Measurements from ENCODE around the gene CSF2RB. TPM values are rescaled to one million over a fixed set of nuclear protein-coding genes. Genes with fewer than 3 reads are reported as not detected.

The CSF2RB gene
- total RNA-seq, 1 experiment from 2014 or later: not detected

DNA sequence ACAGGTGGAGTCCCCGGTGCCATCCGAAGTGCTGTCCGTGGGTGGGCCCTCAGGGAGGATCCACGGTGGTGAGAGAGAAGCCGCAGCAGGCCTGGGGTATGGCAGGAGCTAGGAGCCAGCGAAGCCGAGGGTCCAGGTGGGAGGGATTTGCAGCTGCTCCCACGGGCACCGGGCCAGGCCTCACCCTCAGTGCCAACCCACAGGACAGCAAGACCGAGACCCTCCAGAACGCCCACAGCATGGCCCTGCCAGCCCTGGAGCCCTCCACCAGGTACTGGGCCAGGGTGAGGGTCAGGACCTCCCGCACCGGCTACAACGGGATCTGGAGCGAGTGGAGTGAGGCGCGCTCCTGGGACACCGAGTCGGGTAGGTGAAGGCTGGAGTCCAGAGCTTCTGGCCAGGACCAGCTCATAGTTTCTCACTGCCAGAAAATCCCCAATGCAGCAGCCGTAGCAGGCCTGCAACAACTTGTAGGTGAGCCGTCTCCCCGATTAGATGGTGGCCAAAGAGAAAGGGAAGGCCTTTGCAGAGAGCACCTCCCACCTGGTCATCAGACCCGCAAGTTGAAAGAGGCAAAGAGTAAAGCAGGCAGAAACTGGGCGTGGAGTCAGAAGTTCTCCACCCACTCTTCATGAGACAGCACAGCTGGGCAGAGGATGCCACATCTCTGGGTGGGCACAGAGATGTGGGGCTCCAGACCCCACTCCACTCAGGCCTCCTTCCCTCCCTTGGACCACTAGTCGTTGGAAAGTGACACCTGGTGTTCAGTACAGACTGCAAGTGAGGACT, 20.4 kb downstream of the CSF2RB start:
- Histone ChIP-seq H4K20me1 (ENCODE audit: control insufficient read depth, insufficient read depth, insufficient read length) (no peaks in the 10 kb centered on the region), H2BK120ac (ENCODE audit: low read depth, low read length, poor library complexity, severe bottlenecking) (no peak overlapping the region), H4K5ac (ENCODE audit: insufficient read length, low read depth, low read length) (no peak overlapping the region), H3K27ac (ENCODE audit: insufficient read length, low read depth, low read length) (no peak overlapping the region), H3K27me3 (ENCODE audit: insufficient read depth, low read length) (no peaks in the 10 kb centered on the region), H3K18ac (ENCODE audit: insufficient read length, low read depth, low read length) (no peak overlapping the region), H4K91ac (ENCODE audit: insufficient read length, low read depth, low read length) (no peak overlapping the region), H4K8ac (replicated peaks; ENCODE audit: insufficient read length, low read depth, low read length) (no peak overlapping the region), H3K4ac (ENCODE audit: low read depth, low read length) (no peak overlapping the region), H3K23me2 (ENCODE audit: insufficient read length, low read depth, low read length, poor library complexity, severe bottlenecking) (no peaks in the 10 kb centered on the region), H3K4me1 (ENCODE audit: insufficient read depth, low read length) (no peaks in the 10 kb centered on the region), H2BK15ac (ENCODE audit: low read depth, low read length) (no peak overlapping the region), H2BK12ac (ENCODE audit: insufficient read length, low read depth, low read length) (no peak overlapping the region), H3K79me2 (ENCODE audit: insufficient read depth, low read length) (no peaks in the 10 kb centered on the region), H3K9me3 (ENCODE audit: control insufficient read depth, low read depth, low read length) (no peaks in the 10 kb centered on the region), H3K23ac (ENCODE audit: insufficient read length, low read depth, low read length) (no peak overlapping the region), H2AFZ (ENCODE audit: low read length) (no peak overlapping the region), H2BK20ac (ENCODE audit: low read depth, low read length, poor library complexity, severe bottlenecking) (no peak overlapping the region), H3K56ac (ENCODE audit: insufficient read length, low read depth, low read length) (no peak overlapping the region), H3K79me1 (ENCODE audit: insufficient read depth, low read depth, low read length, poor library complexity, severe bottlenecking) (no peaks in the 10 kb centered on the region), H3K9ac (ENCODE audit: extremely low read depth, insufficient read length, low read length) (no peak overlapping the region), H3K4me2 (ENCODE audit: insufficient read depth, insufficient read length, low read length) (no peak overlapping the region), H2AK5ac (ENCODE audit: insufficient read length, low read length) (no peak overlapping the region), H3K14ac (ENCODE audit: insufficient read depth, low read length) (peak overlapping the region; percentile 25; the same call in 1 of the 2 replicates), H3T11ph (ENCODE audit: low read length) (no peak overlapping the region), H2BK5ac (ENCODE audit: insufficient read length, low read length) (no peak overlapping the region)
- no peak overlapping the region for H3K4me3 Mint-ChIP-seq
- no peak for TF ChIP-seq CTCF (conservative IDR thresholded peaks at IDR 0.05)
- no peaks in the 10 kb centered on the region for H3K9me3 Mint-ChIP-seq
- no peaks in the 10 kb centered on the region for H3K36me3 Mint-ChIP-seq (ENCODE audit: insufficient read depth in 1 of 3, low read depth in 3 of 3)
- peak; percentile 24 for DNase-seq
- WGBS (ENCODE audit: extremely low coverage, insufficient read length, low lambda C conversion rate): no CpG with 5 or more reads among the region's 25 CpGs
- no peak overlapping the region; a peak in 1 of 7 replicates for H3K27ac Mint-ChIP-seq
- H3K4me1 Mint-ChIP-seq: no peaks in the 10 kb centered on the region; a peak in 1 of 4 replicates
- H3K27me3 Mint-ChIP-seq (ENCODE audit: low read depth): peaks cover 26% of the 10 kb centered on the region
